SKM-1 treated with dmso at 0.1 percent for 144 hours (cell line): ENCODE data around the gene OBSCN.

Experiments used
- DNase-seq: peaks from one replicate; lab custom pipeline; 2025; ENCODE audit not compliant: unreplicated experiment; lab: John Stamatoyannopoulos, UW

Gene OBSCN

DNA sequence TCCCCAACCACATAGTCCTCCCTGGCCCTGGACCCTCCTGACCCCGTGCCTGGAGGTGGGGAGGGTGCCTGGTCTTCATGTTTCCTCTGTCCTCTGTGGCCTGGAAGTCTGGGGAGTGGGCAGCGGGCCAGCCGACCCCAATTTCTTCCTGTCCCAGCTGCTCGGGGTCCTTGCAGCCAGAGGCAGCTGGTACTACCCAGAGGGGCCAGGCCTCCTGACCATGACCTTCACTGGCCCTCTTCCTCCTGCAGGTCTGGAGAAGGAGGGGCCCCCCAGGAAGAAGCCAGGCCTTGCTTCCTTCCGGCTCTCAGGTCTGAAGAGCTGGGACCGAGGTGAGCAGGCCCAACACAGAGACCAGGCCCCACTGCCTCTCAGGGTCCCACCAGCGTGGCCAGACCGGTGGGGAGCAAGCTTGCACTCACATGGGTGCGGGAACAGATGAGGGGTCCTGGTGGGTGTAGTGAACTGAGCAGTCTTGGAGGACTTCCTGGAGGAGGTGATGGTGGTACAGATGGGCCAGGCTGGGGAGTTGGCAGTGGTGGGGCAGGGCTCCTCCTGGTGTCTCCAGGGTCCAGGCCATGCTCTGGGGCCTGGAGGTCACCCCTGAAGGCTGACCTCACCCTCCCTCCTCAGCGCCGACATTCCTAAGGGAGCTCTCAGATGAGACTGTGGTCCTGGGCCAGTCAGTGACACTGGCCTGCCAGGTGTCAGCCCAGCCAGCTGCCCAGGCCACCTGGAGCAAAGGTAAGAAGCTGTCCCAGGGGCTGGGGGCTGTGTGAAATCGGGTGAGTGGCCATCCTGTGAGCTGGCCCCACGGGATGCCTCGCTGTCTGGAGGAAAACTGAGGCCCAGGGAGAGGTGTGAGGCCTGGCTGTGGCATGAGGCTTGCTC, 166.1 kb downstream of the OBSCN start:
- no peak for DNase-seq

GRCh38 chr1:228374711-228375577, 167.1 kb downstream of the OBSCN start:
- no peak for DNase-seq

GRCh38 chr1:228375578-228376261, 167.9 kb downstream of the OBSCN start:
- no peak for DNase-seq

- no peak for DNase-seq
These were observed 168.4 kb downstream of the OBSCN start for GRCh38 chr1:228376262-228376628.

GRCh38 chr1:228376651-228377631, 169.1 kb downstream of the OBSCN start:
- no peak for DNase-seq

DNA sequence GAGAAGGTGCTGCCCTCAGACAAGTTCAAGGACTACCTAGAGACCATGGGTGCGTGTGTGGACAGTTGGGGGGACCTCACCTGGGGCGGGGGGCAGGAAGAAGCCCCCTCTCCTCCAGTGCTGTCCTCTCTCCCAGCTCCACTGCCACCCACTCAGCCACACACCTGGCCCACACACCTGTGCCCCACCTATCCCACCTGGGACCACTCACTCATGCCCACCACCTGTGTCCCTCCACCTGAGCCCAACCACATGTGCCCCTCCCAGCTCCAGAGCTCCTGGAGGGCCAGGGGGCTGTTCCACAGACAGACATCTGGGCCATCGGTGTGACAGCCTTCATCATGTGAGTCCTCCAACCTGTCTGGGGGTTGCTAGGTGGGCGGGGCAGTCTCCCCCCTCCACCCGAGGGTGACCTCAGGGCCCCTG, 169.8 kb downstream of the OBSCN start:
- no peak for DNase-seq

DNA sequence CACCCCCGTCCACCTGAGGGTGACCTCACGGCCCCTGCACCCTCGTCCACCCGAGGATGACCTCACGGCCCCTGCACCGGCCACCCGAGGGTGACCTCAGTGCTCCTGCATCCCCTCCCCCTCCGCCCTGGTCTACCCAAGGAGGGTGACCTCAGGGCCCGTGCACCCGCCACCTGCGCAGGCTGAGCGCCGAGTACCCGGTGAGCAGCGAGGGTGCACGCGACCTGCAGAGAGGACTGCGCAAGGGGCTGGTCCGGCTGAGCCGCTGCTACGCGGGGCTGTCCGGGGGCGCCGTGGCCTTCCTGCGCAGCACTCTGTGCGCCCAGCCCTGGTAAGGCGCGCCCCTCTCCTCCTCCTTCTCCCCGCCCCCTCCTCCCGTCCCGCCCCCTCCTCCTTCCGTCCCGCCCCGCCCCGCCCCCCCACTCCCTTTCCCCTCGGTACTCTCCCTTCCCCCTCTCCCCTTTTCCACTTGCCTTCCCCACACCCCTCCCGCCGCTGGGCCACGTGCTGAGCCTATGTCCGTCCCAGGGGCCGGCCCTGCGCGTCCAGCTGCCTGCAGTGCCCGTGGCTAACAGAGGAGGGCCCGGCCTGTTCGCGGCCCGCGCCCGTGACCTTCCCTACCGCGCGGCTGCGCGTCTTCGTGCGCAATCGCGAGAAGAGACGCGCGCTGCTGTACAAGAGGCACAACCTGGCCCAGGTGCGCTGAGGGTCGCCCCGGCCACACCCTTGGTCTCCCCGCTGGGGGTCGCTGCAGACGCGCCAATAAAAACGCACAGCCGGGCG, 170.4 kb downstream of the OBSCN start:
- peak; percentile 40 for DNase-seq

DNA sequence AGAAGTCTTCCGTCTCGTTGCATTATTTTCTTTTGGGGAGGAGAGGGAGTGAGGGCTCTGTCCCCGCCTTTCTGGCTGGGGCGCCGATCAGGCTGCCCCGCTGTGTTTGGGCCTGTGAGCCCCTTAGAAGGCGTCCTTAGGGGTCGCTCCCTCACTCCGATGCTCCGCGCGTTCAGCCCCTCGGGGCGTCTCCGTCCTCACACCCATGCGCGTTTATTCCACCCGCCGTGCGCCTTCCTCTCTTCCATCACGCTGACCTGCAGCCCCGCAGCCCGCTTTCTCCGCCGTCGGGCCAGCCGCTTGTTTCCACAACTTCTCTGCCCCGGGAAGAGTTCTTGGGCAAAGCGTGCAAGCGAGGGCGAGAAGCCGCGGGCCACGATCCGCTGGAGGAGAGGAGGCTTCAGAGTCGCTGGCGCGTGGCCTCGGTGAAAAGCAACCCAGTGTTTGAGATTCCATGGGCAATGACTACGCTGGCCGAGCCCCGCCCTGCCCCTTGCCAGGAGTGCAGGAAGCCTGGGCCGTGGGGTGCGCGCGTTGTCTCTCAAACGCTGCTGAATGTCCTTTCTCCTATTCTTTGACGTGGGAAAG, 171.1 kb downstream of the OBSCN start:
- no peak for DNase-seq

DNA sequence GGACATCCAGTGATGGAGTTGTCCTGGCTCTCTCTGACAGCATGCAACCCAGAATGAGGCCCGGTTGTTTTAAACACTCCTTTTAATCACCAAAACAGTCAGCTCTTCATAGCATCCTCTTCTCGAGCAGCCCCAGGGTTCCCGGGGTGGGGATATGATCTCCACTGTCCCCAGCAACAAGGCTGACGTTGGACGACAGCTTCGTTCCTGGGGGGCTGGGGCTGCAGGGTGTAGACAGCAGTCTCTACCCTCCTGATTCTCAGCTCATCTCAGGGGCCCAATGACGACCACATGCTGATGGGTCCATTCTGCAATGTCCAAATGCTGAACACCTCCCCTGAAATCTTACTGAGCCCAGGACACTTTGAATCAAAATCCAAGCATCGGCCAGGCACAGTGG, 171.8 kb downstream of the OBSCN start:
- no peak for DNase-seq

- DNase-seq = no peak
These were observed 173.5 kb downstream of the OBSCN start for GRCh38 chr1:228381356-228381755.

DNA sequence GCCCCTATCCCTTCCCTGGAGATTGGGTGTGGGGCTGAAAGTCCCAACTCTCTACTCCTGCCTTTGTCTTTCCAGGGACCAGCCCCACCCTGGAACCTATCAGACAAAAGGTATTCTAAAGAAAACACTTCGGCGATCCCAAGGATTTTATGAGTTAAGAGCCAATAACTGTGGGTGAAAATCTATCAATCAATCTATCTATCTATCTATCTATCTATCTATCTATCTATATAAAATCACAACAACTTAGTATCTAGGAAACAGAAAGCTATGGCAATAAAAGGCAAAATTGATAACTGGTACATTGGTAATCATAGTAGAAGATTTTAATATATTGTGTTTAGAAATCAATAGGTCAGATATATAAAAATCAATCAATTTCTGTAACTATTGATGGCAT, 175.9 kb downstream of the OBSCN start:
- DNase-seq = no peak

DNA sequence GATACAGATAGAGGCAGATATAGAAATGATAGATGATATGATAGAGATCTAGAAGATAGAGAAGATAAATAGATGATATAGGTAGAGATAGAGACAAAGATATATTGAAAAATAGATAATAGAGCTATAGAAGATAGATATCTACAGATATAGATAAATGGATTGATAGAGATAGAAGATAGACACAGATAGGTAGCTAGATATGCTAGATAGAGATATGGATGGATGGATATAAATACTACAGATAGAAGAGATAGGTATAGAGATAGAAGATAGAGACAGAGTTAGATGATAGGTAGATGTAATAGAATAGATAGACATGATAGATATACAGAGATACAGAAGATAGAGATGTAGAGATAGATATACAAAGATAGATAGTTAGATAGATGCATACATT, 177.4 kb downstream of the OBSCN start:
- DNase-seq = no peak

DNA sequence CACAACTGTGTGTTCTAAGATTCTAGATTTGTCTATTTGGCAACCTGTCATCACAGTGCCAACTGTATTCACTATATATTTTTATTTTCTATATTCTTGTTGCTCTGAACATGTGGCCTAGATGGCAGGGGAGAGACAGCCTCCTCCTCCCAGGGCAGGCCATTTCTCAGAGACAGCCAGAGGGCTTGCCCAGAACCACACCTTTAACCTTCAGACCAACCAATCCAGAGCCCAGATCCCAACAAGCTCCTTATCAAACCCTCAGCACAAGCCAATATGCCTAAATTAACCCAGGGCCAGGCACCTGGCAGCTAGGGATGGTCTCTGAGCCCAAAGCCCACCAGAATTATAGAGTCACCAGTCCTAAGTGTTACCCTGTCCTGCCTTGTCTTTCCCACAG, 179.5 kb downstream of the OBSCN start:
- no peak for DNase-seq

DNA sequence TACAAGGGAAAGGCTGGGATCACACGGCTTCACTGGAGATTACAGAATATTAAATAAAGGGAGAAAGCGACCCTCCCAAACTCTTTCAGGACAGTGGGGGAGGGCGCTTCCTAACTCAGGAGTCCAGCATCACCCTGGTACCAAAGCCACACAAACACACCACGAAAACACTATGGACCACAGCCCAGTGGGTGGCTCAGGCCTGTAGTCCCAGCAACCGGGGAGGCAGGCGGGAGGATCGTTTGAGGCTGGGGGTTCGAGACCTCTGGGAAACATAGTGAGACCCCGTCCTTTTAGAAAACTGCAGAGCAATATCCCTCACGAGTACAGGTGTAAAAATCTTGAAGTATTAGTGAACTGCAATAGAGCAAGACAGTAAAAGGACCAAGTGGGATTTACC, 182.8 kb downstream of the OBSCN start:
- DNase-seq = no peak

DNA sequence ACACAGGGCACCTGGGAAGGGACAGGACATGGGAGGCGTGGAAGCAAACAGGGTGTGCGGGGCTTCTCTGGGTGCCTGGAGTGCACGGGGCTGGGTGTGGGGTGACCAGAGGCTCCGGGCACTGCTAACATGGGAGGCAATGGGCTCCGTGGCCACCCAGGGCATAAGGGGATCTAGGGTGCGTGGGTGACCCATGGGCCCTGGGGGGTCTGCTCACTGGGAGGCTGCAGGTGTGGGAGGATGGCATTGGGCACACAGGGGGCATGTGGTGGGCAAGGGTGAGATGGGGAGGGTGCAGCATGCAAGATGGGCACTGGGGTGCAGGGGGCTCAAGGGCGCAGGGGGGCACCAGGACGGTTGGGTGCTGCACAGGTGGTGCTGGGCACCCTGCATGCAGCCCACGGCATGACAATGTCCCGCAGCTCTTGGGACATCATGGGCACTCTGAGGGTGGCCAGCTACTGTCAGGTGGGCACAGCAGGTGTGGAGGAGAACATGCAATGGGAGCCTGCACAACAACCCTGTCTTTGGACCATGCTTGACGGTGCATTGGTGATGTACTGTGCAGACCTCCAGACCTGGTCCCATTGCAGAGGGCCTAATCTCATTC, 183.7 kb downstream of the OBSCN start:
- DNase-seq = no peak

DNA sequence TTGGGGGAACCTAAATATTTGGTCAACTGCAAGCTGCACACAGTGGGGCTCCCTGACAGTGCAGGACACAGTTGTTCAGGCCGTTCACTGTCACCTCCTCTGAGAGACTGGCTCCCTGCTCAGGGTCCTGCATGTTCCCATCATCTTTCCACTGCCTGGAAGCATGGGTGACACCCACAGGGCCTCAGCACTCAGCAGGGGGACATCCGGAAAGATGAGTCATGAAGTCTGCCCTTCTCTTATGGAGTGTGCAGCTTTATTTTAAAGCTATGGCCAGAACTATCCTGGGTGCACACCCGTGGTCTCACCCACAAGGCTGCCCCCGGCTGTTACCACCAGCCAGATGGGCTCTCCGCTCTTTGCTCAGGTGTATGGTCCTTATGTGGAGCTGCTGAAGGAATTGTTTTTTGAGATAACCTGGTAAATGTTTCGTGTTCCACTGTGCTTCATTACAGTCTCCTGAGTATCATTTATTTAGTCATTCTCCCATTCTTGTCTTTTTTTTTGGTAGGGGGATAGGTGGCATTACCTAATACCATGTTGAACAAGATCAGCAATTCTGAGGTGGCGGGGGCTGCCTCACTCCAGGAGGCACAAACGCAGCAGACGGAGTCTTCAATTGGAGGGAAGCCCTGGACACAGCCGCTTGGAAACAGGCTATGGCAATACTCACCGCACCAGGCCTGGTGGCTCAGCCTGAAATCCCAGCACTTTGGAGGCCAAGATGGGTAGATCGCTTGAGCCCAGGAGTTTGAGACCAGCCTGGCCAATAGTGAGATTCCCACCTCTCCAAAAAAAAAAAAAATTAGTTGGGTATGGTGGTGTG, 184.5 kb downstream of the OBSCN start:
- DNase-seq = no peak

GRCh38 chr1:228393268-228393701, 185.4 kb downstream of the OBSCN start:
- DNase-seq = no peak
